GM21515 (cell line): ENCODE data around the gene MS4A4E.
"Not testable (repeated sequence)": the region's sequence is repeated elsewhere in the genome, so short reads cannot be mapped to it uniquely, and the experiment has no call there.

Experiments
- ATAC-seq: cut with Tn5 transposase; IDR thresholded peaks from one replicate; pipeline ENCODE4 v1.9.1; 2021; ENCODE audit not compliant: unreplicated experiment

MS4A4E gene

GRCh38 chr11:60221692-60222091 lies 21.2 kb downstream of the MS4A4E start:
- ATAC-seq: no peak

- no peak for ATAC-seq
These were observed 21.8 kb downstream of the MS4A4E start for GRCh38 chr11:60221181-60221580.

GRCh38 chr11:60214386-60214785 lies 28.6 kb downstream of the MS4A4E start:
- ATAC-seq: no peak

- ATAC-seq: no peak
These were observed 31.7 kb downstream of the MS4A4E start for GRCh38 chr11:60211206-60211605.

- ATAC-seq: no peak
These were observed 33.0 kb downstream of the MS4A4E start for GRCh38 chr11:60209977-60210376.

DNA sequence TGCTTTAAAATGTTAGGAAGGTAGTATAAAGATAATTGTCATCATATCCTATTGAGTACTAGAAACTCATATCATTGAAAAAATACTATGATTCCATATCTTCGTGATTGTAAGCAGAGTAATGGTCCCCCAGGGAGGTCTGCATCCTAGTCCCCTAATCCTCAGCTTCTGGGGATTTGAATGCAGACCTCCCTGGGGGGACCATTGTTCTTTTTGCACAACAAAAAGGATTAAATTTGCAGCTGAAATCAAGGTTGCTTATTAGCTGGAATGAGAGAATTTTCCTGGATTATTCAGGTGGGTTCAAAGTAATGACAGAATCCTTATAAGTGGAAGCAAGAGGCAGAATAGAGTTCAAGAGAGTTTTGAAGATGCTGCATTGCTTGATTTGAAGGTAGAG lies 34.0 kb downstream of the MS4A4E start:
- no peak for ATAC-seq

- ATAC-seq: no peak
These were observed 34.6 kb downstream of the MS4A4E start for GRCh38 chr11:60208146-60208895.

DNA sequence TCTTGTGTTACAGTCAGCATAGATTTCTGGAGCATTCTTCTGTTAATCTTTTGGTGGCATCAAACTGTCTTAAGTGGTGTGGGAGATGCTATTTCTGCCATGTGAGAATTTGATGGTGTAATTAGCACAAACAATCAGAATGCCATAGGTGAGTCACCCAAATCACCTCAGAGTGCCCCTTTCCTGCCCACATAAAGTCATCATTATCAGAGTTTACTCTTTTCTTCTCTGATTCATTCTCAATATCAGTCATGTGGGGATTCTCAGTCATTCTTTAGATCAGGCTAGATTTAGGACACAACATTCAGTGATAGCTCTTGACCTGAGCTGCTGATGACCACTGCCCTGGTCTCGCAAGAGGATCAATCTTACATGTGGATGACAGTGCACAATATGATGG lies 36.3 kb downstream of the MS4A4E start:
- no peak for ATAC-seq

DNA sequence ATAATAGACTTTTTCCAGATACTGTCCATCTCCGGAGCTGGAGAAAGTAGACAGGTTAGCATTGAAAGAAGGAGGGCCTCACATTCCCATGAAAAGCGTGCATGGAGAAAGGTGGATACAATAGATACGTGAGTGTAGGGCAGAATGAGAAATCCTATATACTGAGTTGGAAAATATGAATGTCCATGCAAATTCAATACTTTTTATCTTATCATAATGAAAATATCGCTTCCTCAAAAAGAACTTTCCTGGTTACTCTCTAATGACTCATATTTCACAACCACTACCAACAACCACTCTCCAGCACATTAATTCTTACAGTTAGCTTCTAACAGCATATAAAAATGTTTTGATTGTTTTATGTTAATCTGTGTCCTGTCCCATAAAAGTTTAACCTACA lies 38.0 kb downstream of the MS4A4E start:
- no peak for ATAC-seq

- ATAC-seq: not testable (repeated sequence)
These were observed 41.6 kb downstream of the MS4A4E start for GRCh38 chr11:60201334-60201733.

GRCh38 chr11:60197442-60197841 lies 45.5 kb downstream of the MS4A4E start:
- no peak for ATAC-seq

DNA sequence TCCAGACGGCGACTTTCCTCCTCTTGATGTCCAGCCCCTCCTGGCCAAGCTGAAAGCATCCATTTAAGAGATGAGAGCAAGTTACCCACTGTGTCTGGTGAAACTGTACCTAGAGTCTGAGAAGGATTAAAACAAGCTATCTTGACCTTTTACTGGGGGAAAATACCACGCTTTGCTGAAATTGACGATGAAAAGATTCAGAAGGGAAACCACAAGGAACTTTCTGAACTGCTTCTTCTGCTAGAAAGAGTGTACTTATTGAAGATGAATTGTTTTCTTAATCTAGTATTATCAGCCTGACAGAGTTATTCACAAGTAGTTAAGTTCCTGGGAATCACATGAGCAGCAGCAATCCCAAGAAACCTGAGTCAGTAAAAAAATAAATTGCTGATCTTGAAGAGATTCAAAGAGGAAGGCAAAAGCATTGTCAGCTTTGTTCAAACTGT lies 47.0 kb downstream of the MS4A4E start:
- peak; percentile 59 for ATAC-seq

- no peak for ATAC-seq
These were observed 48.4 kb downstream of the MS4A4E start for GRCh38 chr11:60194511-60194910.

DNA sequence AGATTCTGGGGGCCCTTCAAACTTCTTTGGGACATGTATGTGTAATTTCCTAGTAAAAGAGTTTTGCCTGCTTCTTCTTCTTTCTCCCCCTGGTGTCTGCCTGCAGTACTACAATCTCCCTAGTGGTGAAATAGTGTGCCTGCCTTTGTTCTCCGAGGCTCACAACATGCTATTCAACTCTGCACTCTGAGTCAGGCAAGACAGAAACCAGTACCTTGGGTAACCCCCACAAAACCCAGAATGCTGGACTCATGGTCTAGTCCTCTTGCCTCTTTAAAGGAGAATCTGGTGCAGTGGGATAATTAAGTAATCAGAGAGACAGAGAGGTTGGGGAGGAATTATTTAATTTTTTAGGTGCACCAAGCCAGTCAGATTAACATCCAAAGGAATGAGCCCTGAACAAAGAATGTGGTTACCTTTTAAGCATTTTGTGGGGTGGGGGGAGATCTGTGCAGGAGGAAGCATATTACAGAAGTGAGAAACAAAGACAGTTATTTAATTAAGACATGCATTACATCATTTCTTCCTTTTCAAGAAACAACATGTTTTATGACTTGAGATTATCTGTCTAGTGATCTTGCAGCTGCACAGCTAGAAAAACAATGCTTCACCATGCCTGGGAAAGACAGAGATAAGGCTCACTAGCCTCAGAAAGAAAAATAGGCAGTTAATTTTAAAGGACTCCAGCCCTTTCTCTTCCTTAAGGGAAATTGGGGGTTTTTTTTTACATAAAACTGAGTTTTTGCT lies 49.1 kb downstream of the MS4A4E start:
- ATAC-seq: peak; percentile 84

- not testable (repeated sequence) for ATAC-seq
These were observed 50.4 kb downstream of the MS4A4E start for GRCh38 chr11:60192564-60192963.

- ATAC-seq: not testable (repeated sequence)
These were observed 54.5 kb downstream of the MS4A4E start for GRCh38 chr11:60188481-60188880.

DNA sequence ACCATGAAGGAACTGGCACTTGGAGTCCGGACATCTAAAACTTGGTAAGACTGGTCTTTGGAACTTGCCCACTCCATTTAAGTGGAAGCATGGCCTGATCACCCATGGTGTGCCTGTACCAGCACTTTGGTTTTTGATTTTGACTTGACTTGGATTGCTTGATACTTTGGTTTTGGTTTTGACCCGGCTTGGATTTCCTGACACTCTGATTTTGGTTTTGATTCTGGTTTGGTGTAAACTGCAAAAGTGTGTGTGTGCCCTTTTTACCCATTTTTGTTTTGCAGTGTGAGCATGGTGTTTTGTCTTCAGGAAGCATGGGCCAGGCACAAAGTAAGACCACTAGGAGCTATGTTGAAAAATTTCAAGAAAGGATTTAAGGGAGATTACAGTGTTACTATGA lies 56.8 kb downstream of the MS4A4E start:
- ATAC-seq: not testable (repeated sequence)

- not testable (repeated sequence) for ATAC-seq
These were observed 57.5 kb downstream of the MS4A4E start for GRCh38 chr11:60185512-60185827.

DNA sequence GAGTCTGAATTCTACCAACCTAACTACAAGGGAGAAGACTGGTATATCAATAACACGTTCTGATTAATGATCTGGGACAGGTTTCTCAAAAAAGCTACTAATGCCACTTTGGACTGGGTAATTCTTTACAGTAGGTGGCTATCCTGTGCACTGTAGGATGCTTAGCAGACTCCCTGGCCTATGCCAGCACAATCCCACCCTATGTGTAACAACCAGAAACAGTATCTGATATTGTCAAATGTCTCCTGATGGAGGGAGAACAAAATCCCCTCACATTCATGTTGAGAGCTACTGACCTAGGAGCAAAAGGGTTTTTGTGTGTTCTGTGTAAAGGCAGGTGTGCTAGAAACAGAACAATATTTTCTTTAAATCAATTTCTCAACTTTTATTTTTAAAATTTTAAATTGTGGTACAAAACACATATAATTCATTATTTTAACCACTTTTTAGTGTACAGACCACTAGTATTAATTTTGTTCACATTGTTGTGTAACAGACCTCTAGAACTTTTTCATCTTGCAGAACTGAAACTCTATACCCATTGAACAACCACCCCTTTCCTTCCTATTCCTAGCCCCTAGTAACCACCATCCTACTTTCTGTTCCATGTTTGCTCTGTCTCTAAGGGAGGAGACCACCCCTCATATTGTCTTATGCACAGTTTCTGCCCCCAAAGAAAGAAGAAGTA lies 58.0 kb downstream of the MS4A4E start:
- peak; percentile 54 for ATAC-seq

DNA sequence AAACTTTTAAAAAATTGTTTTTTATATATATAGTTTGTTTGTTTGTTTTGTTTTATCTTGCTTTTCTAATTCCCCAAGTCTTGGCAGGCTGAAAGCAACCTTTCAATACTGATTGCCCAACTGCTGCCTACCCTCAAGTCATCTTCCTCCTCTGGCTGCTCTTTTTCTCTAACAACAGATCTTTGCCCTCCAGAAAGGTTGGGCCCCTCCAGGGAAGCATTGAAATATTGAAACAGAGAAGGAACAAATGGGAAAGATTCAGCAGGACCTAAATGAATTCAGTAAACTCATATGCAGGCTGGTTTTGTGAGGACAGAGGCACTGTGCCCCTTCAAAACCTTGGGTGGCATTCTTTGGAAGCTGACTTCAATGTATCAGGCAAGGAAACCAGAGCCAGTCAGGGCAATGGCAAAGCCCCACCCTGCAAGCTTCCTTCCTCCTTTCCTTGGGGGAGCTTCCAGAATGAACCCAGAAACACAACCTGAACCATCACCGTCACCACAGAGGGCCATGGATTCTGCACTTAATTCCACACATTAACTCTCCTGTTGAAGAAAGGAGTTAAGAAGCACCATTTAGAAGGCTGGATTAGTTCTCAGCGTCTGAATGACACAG lies 59.2 kb downstream of the MS4A4E start:
- no peak for ATAC-seq

DNA sequence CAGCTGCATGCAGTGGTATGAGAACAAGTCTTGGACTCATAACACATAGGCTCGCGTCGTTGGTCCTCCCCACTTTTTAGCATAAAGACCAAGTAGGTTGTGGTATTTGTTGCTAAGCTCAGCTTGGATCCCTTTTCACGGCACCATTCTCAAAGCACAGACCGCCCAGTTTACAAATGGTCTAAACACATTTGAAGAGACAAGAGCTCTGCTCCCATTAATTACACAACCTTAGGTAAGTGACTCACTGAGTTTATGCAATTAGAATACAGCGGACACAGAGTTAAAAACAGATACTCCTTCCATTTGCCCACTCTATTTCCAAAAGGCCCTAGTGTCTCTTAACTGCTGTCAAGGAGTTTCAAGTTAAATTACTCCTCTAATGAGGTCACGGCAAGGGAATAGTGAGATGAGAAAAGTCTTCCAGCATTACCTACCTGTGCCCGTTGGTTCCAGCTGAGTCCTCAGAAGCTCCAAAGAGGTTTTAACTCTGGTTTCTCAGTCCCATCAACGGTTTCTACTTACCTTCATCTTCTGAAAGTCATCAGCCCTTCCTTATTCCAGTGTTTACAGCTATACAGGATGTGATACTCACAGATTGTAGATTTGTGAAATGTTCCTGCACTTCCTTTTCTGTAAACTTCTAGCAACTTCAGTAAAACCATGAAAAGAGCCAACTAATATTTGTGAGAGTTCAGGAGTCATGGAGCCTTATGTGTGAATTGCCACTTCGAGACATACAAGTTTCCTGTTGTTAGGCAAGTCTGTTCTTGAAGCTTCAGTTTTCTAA lies 60.2 kb downstream of the MS4A4E start, which contains the start of gene MS4A6A:
Gene MS4A6A (minus strand): TSS at position 543 of the 790 bp plus-strand sequence. CDS start 1,356 bp downstream, outside the sequence.
- ATAC-seq: no peak
